ENCODE results near the gene PIP4K2A. TPM values are rescaled to one million over a fixed set of nuclear protein-coding genes. Genes with fewer than 3 reads are reported as not detected.

The PIP4K2A gene
- total RNA-seq, 1 donor from 2014 or later, result 102 TPM

DNA sequence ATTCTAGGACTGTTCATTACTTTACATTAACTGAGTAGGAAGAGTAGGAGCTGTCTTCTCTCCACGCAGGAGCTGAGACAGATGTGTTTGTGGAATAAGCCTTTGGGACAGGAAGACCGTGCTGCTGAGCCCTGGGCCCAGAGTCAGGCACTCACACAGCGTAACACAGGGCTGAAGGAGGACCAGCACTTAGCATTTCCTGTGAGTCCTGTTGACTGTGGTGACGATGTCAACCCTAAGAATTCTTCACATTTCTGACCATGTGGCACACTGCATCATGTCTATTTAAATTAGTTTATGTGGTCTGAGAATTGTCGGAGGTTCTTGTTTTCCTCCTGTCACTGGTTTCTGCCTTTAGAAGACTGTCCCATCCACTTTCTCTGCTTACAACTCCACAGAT lies 117.2 kb downstream of the PIP4K2A start:
- peak overlapping the region; percentile 83 for H3K27ac Mint-ChIP-seq
- no peak for DNase-seq

DNA sequence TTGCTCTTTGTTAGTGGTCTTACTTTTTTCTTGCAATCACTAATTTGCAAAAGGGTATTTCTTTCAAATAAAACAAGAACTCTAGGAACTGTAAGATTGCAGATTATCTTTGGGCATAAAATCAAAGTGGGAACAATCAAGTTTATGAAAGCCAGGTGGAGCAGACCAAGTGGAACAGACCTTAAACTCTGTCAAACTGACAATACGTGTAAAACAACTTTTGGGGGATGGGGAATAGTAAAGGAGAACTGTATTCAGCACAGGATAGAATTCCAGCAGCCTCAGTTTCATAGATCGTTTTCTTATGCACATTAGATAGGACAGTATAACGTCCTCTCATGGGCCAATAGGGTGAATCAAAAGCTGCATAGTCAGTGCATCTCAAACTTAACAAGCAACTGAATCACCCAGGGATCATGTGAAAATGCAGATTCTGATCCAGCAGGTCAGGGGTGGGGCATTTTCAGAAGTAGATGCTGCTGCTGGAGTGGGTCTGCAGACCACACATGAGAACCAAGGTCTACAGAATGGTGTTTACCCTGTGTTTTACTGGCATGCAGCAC lies 120.7 kb downstream of the PIP4K2A start:
- intact Hi-C loops (cut with micrococcal nuclease), result no loop called here
- ATAC-seq (ENCODE audit: low read depth) (no peak), DNase-seq (no peak)
- Mint-ChIP-seq H3K36me3 (ENCODE audit: low read depth) (peaks cover 44% of the 10 kb centered on the region), H3K27ac (no peak overlapping the region), H3K9me3 (no peaks in the 10 kb centered on the region), H3K27me3 (no peaks in the 10 kb centered on the region), H3K4me1 (peaks cover 68% of the 10 kb centered on the region), H3K4me3 (peak overlapping the region; percentile 17)
- ChIA-PET POLR2A (interaction anchor here (0.6 kb wide), 1 partner anchor 12 kb away, joined by 3 read pairs; no protein-coding TSS in a partner anchor), CTCF (no interaction called here)
- TF ChIP-seq, protein P1, sequence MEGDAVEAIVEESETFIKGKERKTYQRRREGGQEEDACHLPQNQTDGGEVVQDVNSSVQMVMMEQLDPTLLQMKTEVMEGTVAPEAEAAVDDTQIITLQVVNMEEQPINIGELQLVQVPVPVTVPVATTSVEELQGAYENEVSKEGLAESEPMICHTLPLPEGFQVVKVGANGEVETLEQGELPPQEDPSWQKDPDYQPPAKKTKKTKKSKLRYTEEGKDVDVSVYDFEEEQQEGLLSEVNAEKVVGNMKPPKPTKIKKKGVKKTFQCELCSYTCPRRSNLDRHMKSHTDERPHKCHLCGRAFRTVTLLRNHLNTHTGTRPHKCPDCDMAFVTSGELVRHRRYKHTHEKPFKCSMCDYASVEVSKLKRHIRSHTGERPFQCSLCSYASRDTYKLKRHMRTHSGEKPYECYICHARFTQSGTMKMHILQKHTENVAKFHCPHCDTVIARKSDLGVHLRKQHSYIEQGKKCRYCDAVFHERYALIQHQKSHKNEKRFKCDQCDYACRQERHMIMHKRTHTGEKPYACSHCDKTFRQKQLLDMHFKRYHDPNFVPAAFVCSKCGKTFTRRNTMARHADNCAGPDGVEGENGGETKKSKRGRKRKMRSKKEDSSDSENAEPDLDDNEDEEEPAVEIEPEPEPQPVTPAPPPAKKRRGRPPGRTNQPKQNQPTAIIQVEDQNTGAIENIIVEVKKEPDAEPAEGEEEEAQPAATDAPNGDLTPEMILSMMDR (IDR thresholded peaks at IDR 0.05), result no peak

More for the DNA sequence above, 117.2 kb downstream of the PIP4K2A start:
- TF ChIP-seq, protein P1 (IDR thresholded peaks at IDR 0.05), result no peak
- ChIA-PET CTCF (no interaction called here), POLR2A (interaction anchor here (0.9 to 1.8 kb wide), 3 partner anchors 12 to 160 kb away, joined by 3 to 9 read pairs (median 3); partner anchors contain the start of gene PIP4K2A)
- peak; percentile 43 for ATAC-seq (ENCODE audit: low read depth)
- intact Hi-C loops (cut with micrococcal nuclease), result no loop called here
- peaks cover 96% of the 10 kb centered on the region for H3K4me1 Mint-ChIP-seq
- peaks cover 17% of the 10 kb centered on the region for H3K36me3 Mint-ChIP-seq (ENCODE audit: low read depth)
- H3K9me3 Mint-ChIP-seq, result no peaks in the 10 kb centered on the region
- H3K27me3 Mint-ChIP-seq, result no peaks in the 10 kb centered on the region
- peak overlapping the region; percentile 48 for H3K4me3 Mint-ChIP-seq

DNA sequence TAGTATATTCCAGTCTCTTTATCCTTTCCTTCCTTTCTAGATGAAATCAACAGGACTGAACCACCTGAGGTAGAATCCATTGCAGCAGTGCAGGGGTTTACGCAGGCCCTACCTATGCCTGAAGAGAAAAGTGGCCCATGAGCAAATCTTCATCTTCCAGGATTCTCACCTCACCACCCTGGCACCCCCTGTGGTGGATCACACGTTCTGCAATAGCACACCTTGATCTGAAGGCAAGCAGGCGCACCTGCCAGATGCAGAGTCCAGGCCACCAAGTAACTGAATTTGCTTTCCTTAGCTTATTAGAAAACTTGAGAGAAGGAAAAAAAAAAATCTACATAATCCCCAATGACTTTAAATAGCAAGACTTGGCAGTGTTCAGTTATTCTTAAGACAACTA lies 121.4 kb downstream of the PIP4K2A start:
- Mint-ChIP-seq H3K4me1 (peaks cover 61% of the 10 kb centered on the region), H3K27me3 (no peaks in the 10 kb centered on the region), H3K27ac (peak overlapping the region; percentile 43), H3K36me3 (ENCODE audit: low read depth) (peaks cover 50% of the 10 kb centered on the region), H3K4me3 (no peak overlapping the region), H3K9me3 (no peaks in the 10 kb centered on the region)
- ChIA-PET POLR2A (no interaction called here), CTCF (no interaction called here)
- ATAC-seq (ENCODE audit: low read depth), result no peak
- DNase-seq, result no peak
- TF ChIP-seq, protein P1 (IDR thresholded peaks at IDR 0.05), result no peak
- intact Hi-C loops (cut with micrococcal nuclease), result no loop called here

DNA sequence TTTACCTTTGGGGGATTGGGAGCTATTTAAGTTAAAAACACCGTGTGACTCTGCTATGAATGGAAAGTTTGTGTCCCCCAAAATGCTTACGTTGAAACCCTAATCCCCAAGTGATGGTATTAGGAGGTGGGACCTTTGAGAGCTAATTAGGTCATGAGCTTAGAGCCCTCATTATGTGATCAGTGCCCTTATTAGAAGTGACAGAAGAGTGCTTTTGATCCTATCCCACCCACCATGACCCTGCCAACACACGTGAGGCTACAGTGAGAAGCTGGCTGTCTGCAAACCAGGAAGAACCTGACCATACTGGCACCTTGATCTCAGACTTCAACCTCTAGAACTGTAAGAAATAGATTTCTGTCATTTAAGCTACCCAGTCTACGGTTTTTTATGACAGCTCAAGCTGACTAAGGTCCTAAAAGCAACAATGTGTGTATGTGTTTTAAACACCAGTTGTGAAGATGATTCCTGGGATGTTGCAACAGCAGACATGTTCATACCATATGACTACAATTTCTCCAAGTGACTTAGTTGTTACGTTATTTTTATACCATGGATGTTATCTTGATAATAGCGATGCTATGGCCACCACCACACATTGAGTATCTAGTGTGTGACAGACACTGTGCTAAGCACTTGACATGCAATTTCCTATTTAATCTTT lies 124.4 kb downstream of the PIP4K2A start:
- POLR2A ChIA-PET, result no interaction called here
- DNase-seq (no peak), ATAC-seq (ENCODE audit: low read depth) (no peak)
- intact Hi-C loops (cut with micrococcal nuclease), result loop anchor here (5.0 kb wide), 1 partner anchor 598 kb away; no protein-coding TSS in a partner anchor
- Mint-ChIP-seq H3K4me1 (peaks cover 37% of the 10 kb centered on the region), H3K27me3 (no peaks in the 10 kb centered on the region), H3K4me3 (no peak overlapping the region), H3K36me3 (ENCODE audit: low read depth) (peaks cover 66% of the 10 kb centered on the region), H3K9me3 (no peaks in the 10 kb centered on the region), H3K27ac (no peak overlapping the region)
- TF ChIP-seq, protein P1 (IDR thresholded peaks at IDR 0.05), result no peak
- CTCF ChIA-PET, result interaction anchor here (0.6 to 1.6 kb wide), 2 partner anchors 16 to 399 kb away, joined by 3 to 4 read pairs; no protein-coding TSS in a partner anchor

DNA sequence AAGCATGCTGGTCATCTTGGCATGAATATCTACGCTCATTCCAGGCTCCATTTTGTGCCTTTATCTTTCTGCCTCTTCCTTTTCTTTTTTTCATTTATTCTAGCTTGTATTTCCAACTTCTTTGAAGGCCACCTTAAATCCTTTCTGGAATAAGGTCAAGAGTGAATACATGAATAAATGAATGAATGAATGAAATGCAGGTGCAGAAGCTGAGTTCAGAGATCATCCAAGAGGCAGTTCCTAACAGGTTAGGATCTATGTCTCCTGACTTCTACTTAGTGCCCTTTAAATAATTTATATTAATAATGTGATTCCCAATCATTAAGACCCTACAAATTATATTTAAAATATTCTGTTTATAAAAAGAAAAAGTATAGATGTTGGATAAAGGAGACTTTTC lies 125.9 kb downstream of the PIP4K2A start:
- POLR2A ChIA-PET, result interaction anchor here (0.5 to 1.5 kb wide), 3 partner anchors 125 to 1139 kb away, joined by 3 to 6 read pairs (median 5); no protein-coding TSS in a partner anchor
- peaks cover 23% of the 10 kb centered on the region for H3K4me1 Mint-ChIP-seq
- no peak overlapping the region for H3K27ac Mint-ChIP-seq
- no peak for ATAC-seq (ENCODE audit: low read depth)
- peaks cover 78% of the 10 kb centered on the region for H3K36me3 Mint-ChIP-seq (ENCODE audit: low read depth)
- CTCF ChIA-PET, result interaction anchor here (1.6 kb wide), 1 partner anchor 400 kb away, joined by 4 read pairs; no protein-coding TSS in a partner anchor
- H3K4me3 Mint-ChIP-seq, result no peak overlapping the region
- TF ChIP-seq, protein P1 (IDR thresholded peaks at IDR 0.05), result no peak
- H3K27me3 Mint-ChIP-seq, result no peaks in the 10 kb centered on the region
- intact Hi-C loops (cut with micrococcal nuclease), result loop anchor here (5.0 kb wide), 1 partner anchor 596 kb away; no protein-coding TSS in a partner anchor
- H3K9me3 Mint-ChIP-seq, result no peaks in the 10 kb centered on the region
- no peak for DNase-seq
